Activated CD4-positive, alpha-beta T cell treated with anti-CD3 and anti-CD28 coated beads, Interleukin-2, amount 10 ng/mL, durations not matched to agents 7 days and 5 days (primary cell): ENCODE measurements around the gene SLC9C1. TPM values are rescaled to one million over a fixed set of nuclear protein-coding genes. Genes with fewer than 3 reads are reported as not detected.

Source experiments
- CTCF ChIA-PET: fragments of 350-600 bp; sonication (Branson Sonifier 250); formaldehyde crosslinking; loops from one replicate; lab custom pipeline; 2021; ENCODE audit warnings: antibody characterized with exemption; lab: Charles Lee
- POLR2A ChIA-PET: fragments of 350-600 bp; sonication (Branson Sonifier 250); formaldehyde crosslinking; loops from one replicate; lab custom pipeline; 2021; ENCODE audit warnings: antibody characterized with exemption; lab: Charles Lee
- DNase-seq: peaks from one replicate; pipeline ENCODE4 v3.0.0-alpha.2; 2020
- H3K27ac Mint-ChIP-seq: one replicate; pipeline ENCODE4 v1.8.0; 2021; ENCODE audit warnings: mild to moderate bottlenecking, moderate library complexity, mixed read lengths
- H3K27me3 Mint-ChIP-seq: one replicate; pipeline ENCODE4 v1.8.0; 2021; ENCODE audit warnings: mixed read lengths
- H3K36me3 Mint-ChIP-seq: one replicate; pipeline ENCODE4 v1.8.0; 2021; ENCODE audit warnings: low read depth, mixed read lengths
- H3K4me1 Mint-ChIP-seq: one replicate; pipeline ENCODE4 v1.8.0; 2021; ENCODE audit warnings: mixed read lengths
- H3K4me3 Mint-ChIP-seq: one replicate; pipeline ENCODE4 v1.8.0; 2021; ENCODE audit warnings: mild to moderate bottlenecking, moderate library complexity, mixed read lengths
- H3K9me3 Mint-ChIP-seq: one replicate; pipeline ENCODE4 v1.8.0; 2021; ENCODE audit warnings: mixed read lengths
- total RNA-seq, 2 experiments: library from RNA; stranded (reverse); gene quantifications; one replicate each; pipeline ENCODE4 v1.2.3, GENCODE V29; 2021

SLC9C1 gene
- total RNA-seq, 2 experiments from 2014 or later, result not detected

- Mint-ChIP-seq H3K27me3 (peaks cover 1% of the 10 kb centered on the region), H3K36me3 (no peaks in the 10 kb centered on the region), H3K4me1 (no peaks in the 10 kb centered on the region), H3K9me3 (peaks cover 8% of the 10 kb centered on the region), H3K27ac (no peak overlapping the region), H3K4me3 (no peak overlapping the region)
- DNase-seq, result no peak
- CTCF ChIA-PET, result no interaction called here
- POLR2A ChIA-PET, result no interaction called here
Measured at GRCh38 chr3:112167758-112168157, 126.3 kb downstream of the SLC9C1 start.

- no peaks in the 10 kb centered on the region for H3K27me3 Mint-ChIP-seq
- no peak overlapping the region for H3K27ac Mint-ChIP-seq
- no peak for DNase-seq
- H3K4me3 Mint-ChIP-seq, result no peak overlapping the region
- peaks cover 21% of the 10 kb centered on the region for H3K36me3 Mint-ChIP-seq
- CTCF ChIA-PET, result no interaction called here
- POLR2A ChIA-PET, result no interaction called here
- H3K4me1 Mint-ChIP-seq, result no peaks in the 10 kb centered on the region
- peaks cover 39% of the 10 kb centered on the region for H3K9me3 Mint-ChIP-seq
Measured at GRCh38 chr3:112149136-112149535, 144.9 kb downstream of the SLC9C1 start.

- POLR2A ChIA-PET, result no interaction called here
- peak overlapping the region; percentile 33 for H3K4me3 Mint-ChIP-seq
- CTCF ChIA-PET, result interaction anchor here (0.7 kb wide), 1 partner anchor 153 kb away, joined by 3 read pairs; no protein-coding TSS in a partner anchor
- no peak for DNase-seq
- peaks cover 23% of the 10 kb centered on the region for H3K36me3 Mint-ChIP-seq
- H3K9me3 Mint-ChIP-seq, result peaks cover 39% of the 10 kb centered on the region
- H3K27ac Mint-ChIP-seq, result peak overlapping the region; percentile 65
- H3K4me1 Mint-ChIP-seq, result peaks cover 9% of the 10 kb centered on the region
- H3K27me3 Mint-ChIP-seq, result no peaks in the 10 kb centered on the region
Measured at GRCh38 chr3:112143689-112144088, 150.3 kb downstream of the SLC9C1 start.

- POLR2A ChIA-PET, result no interaction called here
- H3K4me1 Mint-ChIP-seq, result peaks cover 9% of the 10 kb centered on the region
- H3K27ac Mint-ChIP-seq, result peak overlapping the region; percentile 65
- CTCF ChIA-PET, result no interaction called here
- peak overlapping the region; percentile 33 for H3K4me3 Mint-ChIP-seq
- DNase-seq, result no peak
- H3K27me3 Mint-ChIP-seq, result no peaks in the 10 kb centered on the region
- peaks cover 23% of the 10 kb centered on the region for H3K36me3 Mint-ChIP-seq
- peaks cover 39% of the 10 kb centered on the region for H3K9me3 Mint-ChIP-seq
Measured at GRCh38 chr3:112143251-112143650, 150.8 kb downstream of the SLC9C1 start.

- ChIA-PET CTCF (no interaction called here), POLR2A (no interaction called here)
- Mint-ChIP-seq H3K36me3 (peaks cover 14% of the 10 kb centered on the region), H3K27ac (no peak overlapping the region), H3K4me3 (no peak overlapping the region), H3K9me3 (peaks cover 24% of the 10 kb centered on the region), H3K27me3 (no peaks in the 10 kb centered on the region), H3K4me1 (peaks cover 19% of the 10 kb centered on the region)
- no peak for DNase-seq
Measured at GRCh38 chr3:112141293-112141692, 152.7 kb downstream of the SLC9C1 start.

- ChIA-PET CTCF (no interaction called here), POLR2A (no interaction called here)
- H3K36me3 Mint-ChIP-seq, result peaks cover 11% of the 10 kb centered on the region
- H3K9me3 Mint-ChIP-seq, result peaks cover 18% of the 10 kb centered on the region
- peaks cover 25% of the 10 kb centered on the region for H3K4me1 Mint-ChIP-seq
- no peak for DNase-seq
- H3K27ac Mint-ChIP-seq, result no peak overlapping the region
- no peak overlapping the region for H3K4me3 Mint-ChIP-seq
- H3K27me3 Mint-ChIP-seq, result no peaks in the 10 kb centered on the region
Measured at GRCh38 chr3:112140584-112140983, 153.4 kb downstream of the SLC9C1 start.

GRCh38 chr3:112138219-112138969 lies 155.6 kb downstream of the SLC9C1 start:
- ChIA-PET POLR2A (no interaction called here), CTCF (interaction anchor here (0.7 to 2.0 kb wide), 5 partner anchors 10 to 155 kb away, joined by 3 to 5 read pairs (median 3); no protein-coding TSS in a partner anchor)
- DNase-seq, result no peak
- H3K36me3 Mint-ChIP-seq, result peaks cover 3% of the 10 kb centered on the region
- H3K27ac Mint-ChIP-seq, result no peak overlapping the region
- H3K27me3 Mint-ChIP-seq, result no peaks in the 10 kb centered on the region
- H3K4me1 Mint-ChIP-seq, result peaks cover 41% of the 10 kb centered on the region
- peaks cover 3% of the 10 kb centered on the region for H3K9me3 Mint-ChIP-seq
- H3K4me3 Mint-ChIP-seq, result no peak overlapping the region

- ChIA-PET CTCF (interaction anchor here (0.7 to 2.0 kb wide), 11 partner anchors 9 to 394 kb away, joined by 3 to 5 read pairs (median 4); no protein-coding TSS in a partner anchor), POLR2A (no interaction called here)
- H3K27ac Mint-ChIP-seq, result no peak overlapping the region
- no peak for DNase-seq
- no peaks in the 10 kb centered on the region for H3K27me3 Mint-ChIP-seq
- H3K4me3 Mint-ChIP-seq, result no peak overlapping the region
- H3K9me3 Mint-ChIP-seq, result no peaks in the 10 kb centered on the region
- H3K36me3 Mint-ChIP-seq, result no peaks in the 10 kb centered on the region
- peaks cover 43% of the 10 kb centered on the region for H3K4me1 Mint-ChIP-seq
Measured at GRCh38 chr3:112137781-112138180, 156.2 kb downstream of the SLC9C1 start.

- peak; percentile 63 for DNase-seq
- POLR2A ChIA-PET, result no interaction called here
Measured at GRCh38 chr3:112136959-112137693, 156.9 kb downstream of the SLC9C1 start.

GRCh38 chr3:112136046-112136445 lies 158.0 kb downstream of the SLC9C1 start:
- Mint-ChIP-seq H3K4me1 (peaks cover 56% of the 10 kb centered on the region), H3K27ac (no peak overlapping the region), H3K27me3 (no peaks in the 10 kb centered on the region), H3K9me3 (no peaks in the 10 kb centered on the region), H3K36me3 (peaks cover 2% of the 10 kb centered on the region), H3K4me3 (no peak overlapping the region)
- ChIA-PET CTCF (interaction anchor here (0.9 to 1.7 kb wide), 3 partner anchors 21 to 384 kb away, joined by 3 to 6 read pairs (median 5); no protein-coding TSS in a partner anchor), POLR2A (no interaction called here)
- no peak for DNase-seq

More at GRCh38 chr3:112136959-112137693, 156.9 kb downstream of the SLC9C1 start:
- CTCF ChIA-PET, result interaction anchor here (0.9 to 2.0 kb wide), 11 partner anchors 9 to 394 kb away, joined by 3 to 5 read pairs (median 4); no protein-coding TSS in a partner anchor
- no peaks in the 10 kb centered on the region for H3K9me3 Mint-ChIP-seq
- peaks cover 50% of the 10 kb centered on the region for H3K4me1 Mint-ChIP-seq
- H3K27me3 Mint-ChIP-seq, result no peaks in the 10 kb centered on the region
- H3K36me3 Mint-ChIP-seq, result no peaks in the 10 kb centered on the region
- no peak overlapping the region for H3K4me3 Mint-ChIP-seq
- no peak overlapping the region for H3K27ac Mint-ChIP-seq

GRCh38 chr3:112134335-112135124 lies 159.5 kb downstream of the SLC9C1 start:
- DNase-seq, result peak; percentile 25
- no peaks in the 10 kb centered on the region for H3K27me3 Mint-ChIP-seq
- peaks cover 69% of the 10 kb centered on the region for H3K4me1 Mint-ChIP-seq
- POLR2A ChIA-PET, result no interaction called here
- H3K9me3 Mint-ChIP-seq, result no peaks in the 10 kb centered on the region
- peaks cover 13% of the 10 kb centered on the region for H3K36me3 Mint-ChIP-seq
- no peak overlapping the region for H3K4me3 Mint-ChIP-seq
- CTCF ChIA-PET, result no interaction called here
- H3K27ac Mint-ChIP-seq, result peak overlapping the region; percentile 78

GRCh38 chr3:112133626-112134334 lies 160.2 kb downstream of the SLC9C1 start:
- POLR2A ChIA-PET, result no interaction called here
- H3K36me3 Mint-ChIP-seq, result peaks cover 17% of the 10 kb centered on the region
- no peak for DNase-seq
- H3K27me3 Mint-ChIP-seq, result no peaks in the 10 kb centered on the region
- H3K27ac Mint-ChIP-seq, result peak overlapping the region; percentile 92
- CTCF ChIA-PET, result no interaction called here
- H3K4me3 Mint-ChIP-seq, result peak overlapping the region; percentile 84
- H3K9me3 Mint-ChIP-seq, result no peaks in the 10 kb centered on the region
- peaks cover 76% of the 10 kb centered on the region for H3K4me1 Mint-ChIP-seq
